Astrocyte (in vitro differentiated cells and primary cell): ENCODE data around the gene DIPK2B.

Experiments
- EZH2 ChIP-seq: IDR thresholded peaks from 2 replicates; pipeline ENCODE4 v1.6.1; 2012; ENCODE audit warnings: mild to moderate bottlenecking, low read length, inconsistent platforms; ENCODE audit not compliant: insufficient read depth
- TF ChIP-seq, protein P1 (sequence below): IDR thresholded peaks from 2 replicates; pipeline ENCODE4 v1.5.1; 2011; ENCODE audit warnings: low read depth, mild to moderate bottlenecking, inconsistent platforms, low read length, moderate library complexity; ENCODE audit not compliant: insufficient read depth

DNA sequence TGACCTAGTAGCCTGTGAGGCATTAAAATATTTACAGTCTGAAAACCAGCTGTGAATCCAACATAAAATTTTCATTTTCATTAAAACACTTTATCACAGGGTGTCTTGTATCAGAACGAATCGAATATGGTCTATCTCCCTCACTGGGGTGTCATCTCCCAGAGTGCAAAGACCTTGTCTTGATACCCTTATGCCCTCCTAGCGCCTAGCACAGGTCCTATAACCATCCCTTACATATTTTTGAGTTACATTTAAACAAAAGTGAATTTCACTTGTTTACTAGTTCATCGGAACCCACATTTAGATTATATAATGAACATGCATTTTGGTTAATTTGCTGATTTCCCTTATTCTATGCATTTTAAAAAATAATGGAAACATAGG lies 14.0 kb downstream of the DIPK2B start:
- TF ChIP-seq, protein P1, sequence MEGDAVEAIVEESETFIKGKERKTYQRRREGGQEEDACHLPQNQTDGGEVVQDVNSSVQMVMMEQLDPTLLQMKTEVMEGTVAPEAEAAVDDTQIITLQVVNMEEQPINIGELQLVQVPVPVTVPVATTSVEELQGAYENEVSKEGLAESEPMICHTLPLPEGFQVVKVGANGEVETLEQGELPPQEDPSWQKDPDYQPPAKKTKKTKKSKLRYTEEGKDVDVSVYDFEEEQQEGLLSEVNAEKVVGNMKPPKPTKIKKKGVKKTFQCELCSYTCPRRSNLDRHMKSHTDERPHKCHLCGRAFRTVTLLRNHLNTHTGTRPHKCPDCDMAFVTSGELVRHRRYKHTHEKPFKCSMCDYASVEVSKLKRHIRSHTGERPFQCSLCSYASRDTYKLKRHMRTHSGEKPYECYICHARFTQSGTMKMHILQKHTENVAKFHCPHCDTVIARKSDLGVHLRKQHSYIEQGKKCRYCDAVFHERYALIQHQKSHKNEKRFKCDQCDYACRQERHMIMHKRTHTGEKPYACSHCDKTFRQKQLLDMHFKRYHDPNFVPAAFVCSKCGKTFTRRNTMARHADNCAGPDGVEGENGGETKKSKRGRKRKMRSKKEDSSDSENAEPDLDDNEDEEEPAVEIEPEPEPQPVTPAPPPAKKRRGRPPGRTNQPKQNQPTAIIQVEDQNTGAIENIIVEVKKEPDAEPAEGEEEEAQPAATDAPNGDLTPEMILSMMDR: no peak
- TF ChIP-seq EZH2: no peak
